ENCODE measurements around the gene NREP. TPM values are rescaled to one million over a fixed set of nuclear protein-coding genes. Genes with fewer than 3 reads are reported as not detected.

NREP gene
- total and polyA plus RNA-seq, 2 donors (not counting 3 experiments of a cell fraction or from before 2014, with no cell fraction given) = 96.7 to 112 TPM

GRCh38 chr5:111800351-111800750, 43.4 kb upstream of the NREP start:
- no peaks in the 10 kb centered on the region for H3K27me3 ChIP-seq (ENCODE audit: control insufficient read depth in 2 of 2, insufficient read depth in 2 of 2, low read length in 2 of 2)
- no peak overlapping the region for H2AFZ ChIP-seq (ENCODE audit: low read depth, low read length)
- no peaks in the 10 kb centered on the region for H3K79me2 ChIP-seq (ENCODE audit: control insufficient read depth, insufficient read depth, low read length)
- TF ChIP-seq POLR2AphosphoS5 (IDR thresholded peaks at IDR 0.05; ENCODE audit: insufficient read depth, low read depth, low read length) (no peak), GATA2 (IDR thresholded peaks at IDR 0.05; ENCODE audit: insufficient read depth, insufficient read length, low read depth, low read length) (no peak), MAX (IDR thresholded peaks at IDR 0.05; ENCODE audit: insufficient read depth, insufficient read length) (no peak), EZH2 (IDR thresholded peaks at IDR 0.05; ENCODE audit: borderline replicate concordance, low read depth, low read length, severe bottlenecking) (no peak), FOS (IDR thresholded peaks at IDR 0.05; ENCODE audit: borderline replicate concordance, insufficient read depth, low read length) (no peak), JUN (IDR thresholded peaks at IDR 0.05; ENCODE audit: borderline replicate concordance, insufficient read depth, insufficient read length, low read depth) (no peak), CTCF (IDR thresholded peaks at IDR 0.05; ENCODE audit: extremely low read depth in 1 of 2, insufficient read depth in 1 of 2, low read depth in 1 of 2, low read length in 2 of 2) (no peak), MYC (IDR thresholded peaks at IDR 0.05; ENCODE audit: low read depth, low read length) (no peak), POLR2A (IDR thresholded peaks at IDR 0.05; ENCODE audit: low read depth, low read length) (no peak)
- FAIRE-seq (no peak), DNase-seq (ENCODE audit: low read depth, low spot score) (no peak)
- CTCF ChIA-PET = no interaction called here
- H3K9me1 ChIP-seq (replicated peaks; ENCODE audit: control insufficient read depth, extremely low read depth, insufficient read depth, low read length) = no peaks in the 10 kb centered on the region
- no TSS peak for BruUV-seq (replicated peaks)
- no peak overlapping the region for H3K4me3 ChIP-seq (replicated peaks in 1 of 3; ENCODE audit: insufficient read depth in 1 of 3, low read depth in 1 of 3, low read length in 3 of 3)
- H3K4me2 ChIP-seq (ENCODE audit: insufficient read depth, low read length) = no peak overlapping the region
- no peaks in the 10 kb centered on the region for H4K20me1 ChIP-seq (replicated peaks; ENCODE audit: control insufficient read depth, extremely low read depth, insufficient read depth, low read length)
- no peaks in the 10 kb centered on the region for H3K4me1 ChIP-seq (ENCODE audit: control insufficient read depth, extremely low read depth, insufficient read depth, low read length)
- no peaks in the 10 kb centered on the region for H3K9me3 ChIP-seq (replicated peaks; ENCODE audit: control insufficient read depth, insufficient read depth, low read length)
- dilution Hi-C loops (cut with MboI; ENCODE audit: extremely low pct_ligation_motif_present, low sequenced_read_pairs) = no loop called here
- no peaks in the 10 kb centered on the region for H3K36me3 ChIP-seq (ENCODE audit: control insufficient read depth in 2 of 2, extremely low read depth in 1 of 2, insufficient read depth in 2 of 2, low read length in 2 of 2)
- H3K27ac ChIP-seq (ENCODE audit: insufficient read depth, low read depth, low read length) = no peak overlapping the region
- intact Hi-C loops (cut with micrococcal nuclease) = no loop called here
- POLR2A ChIA-PET = no interaction called here
- H3K9ac ChIP-seq (replicated peaks; ENCODE audit: extremely low read depth, insufficient read depth, low read length) = no peak overlapping the region

Data from endothelial cell of umbilical vein (primary cell).